ENCODE data around the gene AUNIP. TPM values are rescaled to one million over a fixed set of nuclear protein-coding genes. Genes with fewer than 3 reads are reported as not detected.

Gene AUNIP
- total and polyA plus RNA-seq, 9 donors, result 0.23 to 0.75 (median 0.44) TPM; not detected in 1

DNA sequence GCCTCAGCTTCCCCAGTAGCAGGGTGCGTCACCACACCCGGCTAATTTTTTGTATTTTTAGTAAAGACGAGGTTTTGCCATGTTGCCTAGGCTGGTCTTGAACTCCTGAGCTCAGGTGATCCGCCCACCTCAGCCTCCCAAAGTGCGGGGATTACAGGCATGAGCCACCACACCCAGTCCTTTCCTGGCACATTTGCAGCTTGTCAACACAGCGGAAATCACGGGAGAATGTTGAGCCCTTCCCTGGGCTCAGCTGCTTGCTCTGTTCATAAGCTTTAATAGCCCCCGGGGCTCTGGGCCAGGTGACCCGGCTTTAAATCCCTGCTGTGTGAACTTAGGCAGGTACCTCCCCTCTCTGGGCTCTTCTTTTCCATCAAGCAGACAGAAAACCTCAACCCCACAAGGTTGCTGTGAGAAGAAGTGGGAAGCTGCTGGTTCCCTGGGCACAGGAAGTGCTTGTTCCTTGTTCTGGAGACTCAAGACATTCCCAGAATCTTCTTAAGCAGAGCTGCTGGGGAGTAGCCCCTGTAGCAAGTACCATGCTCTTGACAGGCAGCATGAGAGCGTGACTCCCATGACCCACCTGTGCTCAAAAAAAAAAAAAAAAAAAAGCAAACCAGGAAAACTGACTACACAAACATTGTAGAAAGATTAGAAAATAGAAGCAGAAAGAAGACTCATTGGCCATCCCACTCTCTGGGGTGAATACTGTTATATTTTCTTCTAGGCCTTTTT, 73.8 kb downstream of the AUNIP start:
- intact Hi-C loops (cut with DNase I), result no loop called here
- no peak for DNase-seq
- H3K27ac ChIP-seq, result no peak overlapping the region

DNA sequence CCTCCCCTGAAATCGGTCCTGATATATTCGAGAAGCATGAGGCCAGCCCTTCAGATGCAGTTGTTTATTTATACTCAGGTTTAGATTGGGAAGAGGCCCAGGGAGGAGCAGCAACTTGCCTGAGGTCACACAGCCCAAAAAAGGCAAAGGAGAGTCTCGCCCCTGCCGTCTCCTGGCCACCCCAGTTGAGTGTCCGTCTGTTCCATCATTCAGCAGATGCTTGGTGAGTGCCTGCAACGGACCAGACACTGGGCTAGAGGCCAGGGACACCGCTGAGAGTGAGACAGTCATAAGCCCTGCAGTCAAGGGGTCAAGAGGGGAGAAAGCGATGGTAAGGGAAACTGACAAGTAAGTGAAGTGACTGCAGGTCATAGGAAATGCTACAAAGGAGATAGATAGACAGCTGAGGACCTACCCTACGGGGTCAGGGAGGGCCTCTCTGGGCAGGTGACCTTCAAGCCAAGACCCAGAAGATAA, 74.6 kb downstream of the AUNIP start:
- TF ChIP-seq EP300 (IDR thresholded peaks at IDR 0.05), result no peak
- TF ChIP-seq POLR2A (IDR thresholded peaks at IDR 0.05), result no peak
- TF ChIP-seq, protein P1, sequence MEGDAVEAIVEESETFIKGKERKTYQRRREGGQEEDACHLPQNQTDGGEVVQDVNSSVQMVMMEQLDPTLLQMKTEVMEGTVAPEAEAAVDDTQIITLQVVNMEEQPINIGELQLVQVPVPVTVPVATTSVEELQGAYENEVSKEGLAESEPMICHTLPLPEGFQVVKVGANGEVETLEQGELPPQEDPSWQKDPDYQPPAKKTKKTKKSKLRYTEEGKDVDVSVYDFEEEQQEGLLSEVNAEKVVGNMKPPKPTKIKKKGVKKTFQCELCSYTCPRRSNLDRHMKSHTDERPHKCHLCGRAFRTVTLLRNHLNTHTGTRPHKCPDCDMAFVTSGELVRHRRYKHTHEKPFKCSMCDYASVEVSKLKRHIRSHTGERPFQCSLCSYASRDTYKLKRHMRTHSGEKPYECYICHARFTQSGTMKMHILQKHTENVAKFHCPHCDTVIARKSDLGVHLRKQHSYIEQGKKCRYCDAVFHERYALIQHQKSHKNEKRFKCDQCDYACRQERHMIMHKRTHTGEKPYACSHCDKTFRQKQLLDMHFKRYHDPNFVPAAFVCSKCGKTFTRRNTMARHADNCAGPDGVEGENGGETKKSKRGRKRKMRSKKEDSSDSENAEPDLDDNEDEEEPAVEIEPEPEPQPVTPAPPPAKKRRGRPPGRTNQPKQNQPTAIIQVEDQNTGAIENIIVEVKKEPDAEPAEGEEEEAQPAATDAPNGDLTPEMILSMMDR (IDR thresholded peaks at IDR 0.05), result no peak
- Histone ChIP-seq H3K9me3 (no peaks in the 10 kb centered on the region), H3K4me3 (no peak overlapping the region), H3K4me1 (ENCODE audit: insufficient read depth) (peaks cover 5% of the 10 kb centered on the region), H3K27me3 (no peaks in the 10 kb centered on the region), H3K36me3 (no peaks in the 10 kb centered on the region), H3K27ac (no peak overlapping the region)
- 72 to 80% (median 73%) methylated on average over 9 of the region's 9 CpGs for WGBS, 3 donors
- intact Hi-C loops (cut with DNase I), result no loop called here
- no peak for DNase-seq

More for the DNA sequence above, 73.8 kb downstream of the AUNIP start:
- Histone ChIP-seq H3K9me3 (no peaks in the 10 kb centered on the region), H3K27me3 (no peaks in the 10 kb centered on the region), H3K4me3 (no peak overlapping the region), H3K4me1 (ENCODE audit: insufficient read depth) (peaks cover 5% of the 10 kb centered on the region), H3K36me3 (no peaks in the 10 kb centered on the region)
- TF ChIP-seq EP300 (IDR thresholded peaks at IDR 0.05), result no peak
- no peak for TF ChIP-seq POLR2A (IDR thresholded peaks at IDR 0.05)
- TF ChIP-seq, protein P1 (IDR thresholded peaks at IDR 0.05), result no peak
- WGBS, 3 donors, result 85 to 90% (median 87%) methylated on average over 10 of the region's 10 CpGs

Small RNAs within 50 kb of the gene (microRNA-seq; reads per million reads assigned to microRNA genes)
- gene MIR3917, result 0.71 to 3.3 (median 1.5) reads per million in 3 donors

Small RNAs within 50 kb of the gene (small RNA-seq; reads per million reads assigned to genes)
- gene AL033528.1 (not detected), gene RF00019 (not detected), gene SNRPFP2 (not detected)

Other genes starting within 250 kb of the AUNIP start
- gene MAN1C1, start 242.7 kb downstream of the AUNIP start, total RNA-seq, result 10 to 100 TPM; 18.0 to 59.2 (median 41.0) TPM
- 10 to 100 TPM; 25.0 to 28.2 TPM for gene MAN1C1, start 242.7 kb downstream of the AUNIP start, polyA plus RNA-seq
- 100 to 1,000 TPM in 1 of 7 donors, 10 to 100 TPM in 6; 13.9 to 139 (median 69.2) TPM for gene SELENON, start 59.3 kb downstream of the AUNIP start, total RNA-seq
- gene SELENON, start 59.3 kb downstream of the AUNIP start, polyA plus RNA-seq, result 10 to 100 TPM; 45.7 to 51.9 TPM
- gene MTFR1L, start 39.5 kb downstream of the AUNIP start, total RNA-seq, result 100 to 1,000 TPM in 2 of 7 donors, 10 to 100 TPM in 5; 55.5 to 113 (median 97.4) TPM
- 10 to 100 TPM; 73.0 to 97.1 TPM for gene MTFR1L, start 39.5 kb downstream of the AUNIP start, polyA plus RNA-seq
- gene PAQR7, start 16.3 kb upstream of the AUNIP start, total RNA-seq, result 10 to 100 TPM in 6 of 7 donors, 1 to 10 TPM in 1; 8.6 to 98.1 (median 72.2) TPM
- 10 to 100 TPM; 19.4 to 23.3 TPM for gene PAQR7, start 16.3 kb upstream of the AUNIP start, polyA plus RNA-seq
- 100 to 1,000 TPM in 5 of 7 donors, 10 to 100 TPM in 2; 59.3 to 224 (median 127) TPM for gene STMN1, start 47.0 kb upstream of the AUNIP start, total RNA-seq
- 100 to 1,000 TPM; 220 to 271 TPM for gene STMN1, start 47.0 kb upstream of the AUNIP start, polyA plus RNA-seq
- gene PAFAH2, start 138.6 kb upstream of the AUNIP start, total RNA-seq, result 10 to 100 TPM in 1 of 7 donors, 1 to 10 TPM in 6; 4.6 to 10.2 (median 6.1) TPM
- gene PAFAH2, start 138.6 kb upstream of the AUNIP start, polyA plus RNA-seq, result 10 to 100 TPM in 1 of 2 donors, 1 to 10 TPM in 1; 3.4 to 12.1 TPM
- 1 to 10 TPM; 1.7 to 4.5 (median 3.7) TPM for gene EXTL1, start 162.3 kb upstream of the AUNIP start, total RNA-seq
- 1 to 10 TPM in 1 of 2 donors, under 1 TPM in 1; 0.47 to 1.5 TPM for gene EXTL1, start 162.3 kb upstream of the AUNIP start, polyA plus RNA-seq
- under 1 TPM in 4 of 7 donors, not detected in 3; 0.11 to 0.80 (median 0.17) TPM for gene SLC30A2, start 186.7 kb upstream of the AUNIP start, total RNA-seq
- gene SLC30A2, start 186.7 kb upstream of the AUNIP start, polyA plus RNA-seq, result not detected
- 1 to 10 TPM in 1 of 7 donors, under 1 TPM in 1, not detected in 5; 0.12 to 1.6 TPM for gene TRIM63, start 208.2 kb upstream of the AUNIP start, total RNA-seq
- gene TRIM63, start 208.2 kb upstream of the AUNIP start, polyA plus RNA-seq, result under 1 TPM; 0.06 to 0.27 TPM

All from ovary (tissue), 9 donors.